NCI-H2171 (cell line): ENCODE measurements around the gene ECI2.
A peak's percentile ranks its signal among the peaks of the same experiment; 100 is the strongest.
"Not testable (repeated sequence)": the region's sequence is repeated elsewhere in the genome, so short reads cannot be mapped to it uniquely, and the experiment has no call there.

Experiments used
- DNase-seq: peaks from one replicate; lab custom pipeline; 2025; lab: John Stamatoyannopoulos, UW

The ECI2 gene

GRCh38 chr6:4102687-4103244 lies 32.6 kb downstream of the ECI2 start:
- DNase-seq: peak; percentile 87

- no peak for DNase-seq
These were observed 34.1 kb downstream of the ECI2 start for GRCh38 chr6:4101298-4101697.

- no peak for DNase-seq
These were observed 34.7 kb downstream of the ECI2 start for GRCh38 chr6:4100655-4101054.

GRCh38 chr6:4093288-4093687 lies 42.1 kb downstream of the ECI2 start:
- DNase-seq: no peak

GRCh38 chr6:4091941-4092340 lies 43.4 kb downstream of the ECI2 start:
- no peak for DNase-seq

- DNase-seq: not testable (repeated sequence)
These were observed 45.3 kb downstream of the ECI2 start for GRCh38 chr6:4090043-4090442.

GRCh38 chr6:4088704-4089103 lies 46.7 kb downstream of the ECI2 start:
- no peak for DNase-seq

GRCh38 chr6:4085332-4085700 lies 50.1 kb downstream of the ECI2 start:
- DNase-seq: no peak

- DNase-seq: no peak
These were observed 50.7 kb downstream of the ECI2 start for GRCh38 chr6:4084444-4085331.

- no peak for DNase-seq
These were observed 56.5 kb downstream of the ECI2 start, which contains the start of gene FAM217A for GRCh38 chr6:4078691-4079471. TSS of gene FAM217A (minus strand) at chr6:4079137. CDS start at chr6:4077414, 1,723 bp downstream.

- DNase-seq: no peak
These were observed 60.7 kb downstream of the ECI2 start for GRCh38 chr6:4074478-4075235.

GRCh38 chr6:4071330-4071729 lies 64.0 kb downstream of the ECI2 start:
- no peak for DNase-seq

GRCh38 chr6:4069199-4069598 lies 66.2 kb downstream of the ECI2 start:
- DNase-seq: no peak

- no peak for DNase-seq
These were observed 67.7 kb downstream of the ECI2 start for GRCh38 chr6:4067673-4068072.

GRCh38 chr6:4066029-4066755 lies 69.2 kb downstream of the ECI2 start:
- no peak for DNase-seq
